Measurements from ENCODE around the gene CASP9.

DNA sequence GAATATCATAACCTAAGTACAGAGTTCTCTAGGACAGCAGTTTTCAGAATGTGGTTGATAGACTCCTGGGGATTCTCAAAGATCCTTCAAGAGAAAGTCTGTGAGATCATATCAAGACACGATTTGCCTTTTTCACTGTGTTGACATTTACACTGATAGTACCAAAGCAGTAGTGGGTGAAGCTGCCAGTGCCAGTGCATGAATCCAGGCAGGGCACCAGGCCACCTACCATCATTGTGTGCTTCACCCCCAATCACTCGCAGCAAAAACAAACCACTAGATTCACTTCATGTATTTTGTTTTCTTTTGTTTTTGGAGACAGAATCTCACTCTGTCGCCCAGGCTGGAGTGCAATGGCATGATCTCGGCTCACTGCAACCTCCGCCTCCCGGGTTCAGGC lies 26.6 kb upstream of the CASP9 start:
- TF ChIP-seq, protein P1, sequence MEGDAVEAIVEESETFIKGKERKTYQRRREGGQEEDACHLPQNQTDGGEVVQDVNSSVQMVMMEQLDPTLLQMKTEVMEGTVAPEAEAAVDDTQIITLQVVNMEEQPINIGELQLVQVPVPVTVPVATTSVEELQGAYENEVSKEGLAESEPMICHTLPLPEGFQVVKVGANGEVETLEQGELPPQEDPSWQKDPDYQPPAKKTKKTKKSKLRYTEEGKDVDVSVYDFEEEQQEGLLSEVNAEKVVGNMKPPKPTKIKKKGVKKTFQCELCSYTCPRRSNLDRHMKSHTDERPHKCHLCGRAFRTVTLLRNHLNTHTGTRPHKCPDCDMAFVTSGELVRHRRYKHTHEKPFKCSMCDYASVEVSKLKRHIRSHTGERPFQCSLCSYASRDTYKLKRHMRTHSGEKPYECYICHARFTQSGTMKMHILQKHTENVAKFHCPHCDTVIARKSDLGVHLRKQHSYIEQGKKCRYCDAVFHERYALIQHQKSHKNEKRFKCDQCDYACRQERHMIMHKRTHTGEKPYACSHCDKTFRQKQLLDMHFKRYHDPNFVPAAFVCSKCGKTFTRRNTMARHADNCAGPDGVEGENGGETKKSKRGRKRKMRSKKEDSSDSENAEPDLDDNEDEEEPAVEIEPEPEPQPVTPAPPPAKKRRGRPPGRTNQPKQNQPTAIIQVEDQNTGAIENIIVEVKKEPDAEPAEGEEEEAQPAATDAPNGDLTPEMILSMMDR (IDR thresholded peaks at IDR 0.05): no peak
- TF ChIP-seq POLR2AphosphoS5 (IDR thresholded peaks at IDR 0.05; ENCODE audit: insufficient read depth in 1 of 2, low read depth in 1 of 2) (no peak), POLR2A (IDR thresholded peaks at IDR 0.05) (no peak)

Data from vagina (tissue), 2 donors.